Hematopoietic multipotent progenitor cell treated with erythropoietin and hydrocortisone succinate and interleukin-3 and kit ligand, for 4 days (in vitro differentiated cells): ENCODE results near the gene RNF11.

Experiments used
- DNase-seq: peaks from one replicate; pipeline ENCODE4 v3.0.0-alpha.2; 2015

The RNF11 gene

DNA sequence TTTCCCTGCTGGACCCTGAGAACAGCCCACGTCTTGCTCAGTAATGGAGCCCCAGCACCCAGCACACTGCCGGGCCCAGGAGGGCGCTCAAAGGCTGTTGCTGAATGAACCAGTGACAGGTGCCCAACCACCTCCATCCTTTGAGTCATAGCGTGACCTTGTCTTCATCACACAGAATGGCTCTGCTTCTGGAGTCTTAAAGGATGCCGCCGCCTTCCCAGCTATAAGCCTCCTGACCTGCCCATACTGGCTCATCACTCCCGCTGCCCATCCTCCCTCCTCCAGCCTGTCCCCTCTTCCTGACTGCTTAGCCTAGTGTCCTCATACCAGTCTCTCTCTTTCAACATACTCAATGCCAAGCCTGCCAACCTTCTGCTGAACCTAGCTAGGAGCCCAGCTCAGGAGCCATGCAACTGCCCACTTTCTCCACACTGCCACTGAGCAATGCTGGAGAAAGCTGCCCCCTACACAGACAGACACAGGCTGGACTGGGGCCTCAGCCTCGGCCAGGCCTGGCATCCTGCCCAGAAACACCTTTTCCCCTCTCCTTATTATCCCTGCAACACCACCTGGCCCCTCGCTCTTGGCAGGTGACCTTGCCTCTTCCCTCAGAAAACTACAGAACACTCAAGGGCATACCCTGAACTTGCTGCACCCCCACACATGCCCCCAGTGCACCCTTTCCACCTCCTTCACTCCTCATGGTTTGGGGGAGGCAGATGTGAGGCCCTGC lies 80.2 kb downstream of the RNF11 start:
- no peak for DNase-seq

DNA sequence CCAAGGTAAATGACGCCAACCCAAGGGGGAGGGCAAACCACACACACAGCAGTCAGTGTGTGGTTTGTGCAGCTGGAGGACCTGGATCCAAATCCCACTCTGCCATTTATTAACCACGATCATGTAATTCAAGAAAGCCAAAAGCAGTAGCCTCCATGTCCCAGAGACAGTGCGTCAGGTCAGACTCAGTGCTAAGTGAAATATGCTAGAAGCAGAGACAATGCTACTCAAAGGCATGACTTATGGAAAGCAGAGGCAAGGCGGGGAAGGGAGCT lies 80.7 kb downstream of the RNF11 start:
- DNase-seq: no peak

DNA sequence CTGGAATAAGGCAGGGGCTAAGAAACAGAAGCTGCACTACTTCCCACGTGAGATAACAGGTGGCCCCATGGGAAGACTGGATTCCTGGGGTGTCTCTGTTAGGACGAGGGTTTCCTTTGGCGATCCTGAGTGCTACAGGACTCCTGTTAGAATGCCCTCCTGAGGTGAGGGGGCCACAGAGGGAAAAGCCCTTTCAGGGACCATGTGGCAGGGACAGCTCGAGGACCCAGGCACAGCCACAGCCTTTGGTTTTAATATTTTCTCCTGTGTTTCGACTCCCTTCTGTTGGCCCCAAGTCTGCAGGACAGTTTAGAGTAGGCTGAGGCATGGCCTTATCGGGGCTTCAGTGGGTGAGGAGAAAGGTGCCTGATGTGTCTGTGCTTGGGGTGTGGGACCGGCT lies 81.7 kb downstream of the RNF11 start:
- DNase-seq: no peak

DNA sequence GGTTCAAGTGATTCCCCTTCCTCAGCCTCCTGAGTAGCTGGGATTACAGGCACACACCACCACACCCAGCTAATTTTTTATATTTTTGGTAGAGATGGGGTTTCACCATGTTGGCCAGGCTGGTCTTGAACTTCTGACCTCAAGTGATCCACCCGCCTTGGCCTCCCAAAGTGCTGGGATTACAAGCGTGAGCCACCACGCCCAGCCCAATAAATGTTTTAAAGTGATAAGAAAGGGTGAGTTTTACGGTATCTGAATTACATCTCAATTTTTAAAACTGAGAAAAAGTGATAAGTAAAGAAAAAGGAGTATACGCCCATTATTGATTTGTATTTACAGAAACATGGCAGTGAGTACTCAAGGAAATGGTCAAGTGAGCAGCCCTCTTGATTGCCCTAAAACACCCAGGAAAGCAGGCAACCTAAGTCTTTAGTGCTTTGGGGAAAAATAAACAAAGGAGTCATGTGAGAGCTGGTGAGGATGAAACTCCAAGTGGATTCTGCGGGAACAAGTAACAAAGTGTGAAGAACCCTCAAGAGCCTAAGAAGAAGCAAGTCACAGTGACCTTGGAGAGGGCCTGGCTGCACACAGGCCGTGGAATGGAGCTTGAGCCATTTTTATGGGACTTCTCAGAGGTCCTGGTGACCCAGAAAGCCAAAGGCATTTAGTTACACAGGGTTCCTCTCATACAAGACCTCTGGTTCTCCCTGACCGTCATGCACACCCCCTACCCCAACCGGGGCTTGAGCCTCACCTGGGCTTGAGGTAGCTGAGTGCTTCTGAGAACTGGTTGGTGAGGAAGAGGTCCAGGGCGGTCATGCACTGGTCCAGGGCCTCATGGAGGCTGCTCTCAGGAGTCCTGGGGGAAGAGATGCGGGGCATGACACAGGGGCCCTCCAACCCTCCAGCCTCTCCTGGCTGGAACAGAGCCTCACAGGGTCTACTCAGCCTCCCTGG lies 85.2 kb downstream of the RNF11 start:
- DNase-seq: no peak

DNA sequence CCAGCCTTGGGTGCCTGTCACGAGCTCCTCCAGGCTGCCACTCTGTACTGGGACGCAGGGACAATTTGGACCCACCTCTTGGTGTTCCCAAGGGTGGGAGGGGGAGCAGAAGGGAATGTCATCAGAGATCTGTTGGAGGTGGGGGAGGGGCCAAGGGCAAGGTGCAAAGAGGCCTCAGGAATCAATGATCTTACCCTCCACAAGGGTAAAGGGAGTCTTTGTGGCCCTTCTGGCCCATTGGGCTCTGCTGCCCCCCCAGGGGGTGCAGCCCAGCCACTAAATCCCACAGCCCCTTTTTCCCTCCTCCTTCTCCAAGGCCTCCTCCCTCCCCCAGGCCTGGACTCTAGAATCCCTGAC lies 85.8 kb downstream of the RNF11 start:
- no peak for DNase-seq

DNA sequence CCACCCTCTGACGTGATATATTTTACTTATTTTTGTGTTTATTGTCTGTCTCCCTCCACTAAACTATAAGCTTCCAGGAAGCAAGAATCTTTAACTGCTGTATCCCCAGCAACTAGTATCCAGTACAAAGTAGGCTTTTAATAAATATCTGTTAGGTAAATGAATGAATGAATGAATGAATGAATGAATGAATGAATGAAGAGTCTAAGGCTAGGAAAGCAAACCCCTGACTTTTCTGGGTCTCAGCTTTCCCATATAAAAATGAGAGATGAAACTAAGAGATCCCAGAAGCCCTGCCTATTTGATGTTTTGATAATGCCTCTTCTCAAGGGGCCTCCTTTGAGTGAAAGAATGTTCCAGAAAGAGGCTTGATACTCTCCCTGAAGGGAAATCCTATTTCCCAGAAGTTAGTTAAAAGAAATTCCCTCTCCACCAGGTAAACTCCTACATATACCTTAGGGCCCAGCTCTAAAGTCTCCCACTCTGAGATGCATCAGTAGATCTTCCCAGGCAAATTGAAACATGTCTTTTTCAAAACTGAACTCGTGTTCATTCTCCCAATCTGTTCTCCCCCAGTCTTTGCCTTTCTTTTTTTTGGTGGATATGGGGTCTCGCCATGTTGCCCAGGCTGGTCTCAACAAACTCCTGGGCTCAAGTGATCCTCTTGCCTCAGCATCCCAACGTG lies 86.5 kb downstream of the RNF11 start:
- DNase-seq: no peak
